ENCODE results near the gene ATP5F1C.

- no peak for TF ChIP-seq POLR2A (IDR thresholded peaks at IDR 0.05)
- no peak for TF ChIP-seq CTCF (IDR thresholded peaks at IDR 0.05)
Observed at GRCh38 chr10:7744307-7744706, 43.7 kb upstream of the ATP5F1C start.
